Measurements from ENCODE around the gene VPS13D.

DNA sequence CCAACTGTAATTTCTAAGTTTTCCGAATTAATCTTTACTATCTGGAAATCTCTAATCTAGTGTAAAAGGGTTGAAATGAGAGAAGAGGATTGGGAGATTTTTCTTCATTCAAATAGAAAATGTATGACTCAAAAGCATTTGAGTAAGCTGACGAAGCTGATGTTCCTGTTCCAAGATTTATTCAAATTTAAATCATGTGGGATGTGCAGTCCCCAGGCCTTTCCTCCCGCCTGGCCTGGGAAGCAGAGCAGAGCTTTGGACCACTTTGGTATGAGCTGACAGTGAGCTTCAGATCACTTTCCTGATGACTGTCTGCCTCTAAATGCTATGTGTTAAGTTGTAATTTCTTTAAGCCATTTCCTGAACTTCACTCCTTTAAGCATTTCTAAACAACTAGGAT, 196.2 kb downstream of the VPS13D start:
- TF ChIP-seq, protein P1, sequence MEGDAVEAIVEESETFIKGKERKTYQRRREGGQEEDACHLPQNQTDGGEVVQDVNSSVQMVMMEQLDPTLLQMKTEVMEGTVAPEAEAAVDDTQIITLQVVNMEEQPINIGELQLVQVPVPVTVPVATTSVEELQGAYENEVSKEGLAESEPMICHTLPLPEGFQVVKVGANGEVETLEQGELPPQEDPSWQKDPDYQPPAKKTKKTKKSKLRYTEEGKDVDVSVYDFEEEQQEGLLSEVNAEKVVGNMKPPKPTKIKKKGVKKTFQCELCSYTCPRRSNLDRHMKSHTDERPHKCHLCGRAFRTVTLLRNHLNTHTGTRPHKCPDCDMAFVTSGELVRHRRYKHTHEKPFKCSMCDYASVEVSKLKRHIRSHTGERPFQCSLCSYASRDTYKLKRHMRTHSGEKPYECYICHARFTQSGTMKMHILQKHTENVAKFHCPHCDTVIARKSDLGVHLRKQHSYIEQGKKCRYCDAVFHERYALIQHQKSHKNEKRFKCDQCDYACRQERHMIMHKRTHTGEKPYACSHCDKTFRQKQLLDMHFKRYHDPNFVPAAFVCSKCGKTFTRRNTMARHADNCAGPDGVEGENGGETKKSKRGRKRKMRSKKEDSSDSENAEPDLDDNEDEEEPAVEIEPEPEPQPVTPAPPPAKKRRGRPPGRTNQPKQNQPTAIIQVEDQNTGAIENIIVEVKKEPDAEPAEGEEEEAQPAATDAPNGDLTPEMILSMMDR (IDR thresholded peaks at IDR 0.05; ENCODE audit: low read depth, low read length, poor library complexity, severe bottlenecking): no peak
- TF ChIP-seq EZH2phosphoT487 (IDR thresholded peaks at IDR 0.05; ENCODE audit: borderline replicate concordance, low read length): no peak

Data from DOHH2 (cell line).